Lower leg skin (tissue), 3 donors: Measurements from ENCODE around the gene KCNMA1.

ENCODE experiments used
- CTCF ChIP-seq, 3 donors: fragments of 450-650 bp; IDR thresholded peaks; one replicate each; pipeline ENCODE4 v1.5.1; 2016; ENCODE audit warnings: antibody characterized with exemption in 3 of 3, mild to moderate bottlenecking in 3 of 3, moderate library complexity in 2 of 3
- POLR2A ChIP-seq, 2 donors: fragments of 450-650 bp; IDR thresholded peaks; one replicate each; pipeline ENCODE4 v1.6.1; 2016 to 2017; ENCODE audit warnings: antibody characterized with exemption in 2 of 2, mild to moderate bottlenecking in 1 of 2, moderate library complexity in 1 of 2

- TF ChIP-seq CTCF (IDR thresholded peaks at IDR 0.05) (no peak), POLR2A (IDR thresholded peaks at IDR 0.05) (no peak)
Observed at GRCh38 chr10:77308084-77308732, 329.4 kb downstream of the KCNMA1 start.
